ENCODE data around the gene KCNA10.

The KCNA10 gene

GRCh38 chr1:110481968-110482623 lies 36.9 kb downstream of the KCNA10 start:
- POLR2A ChIA-PET: no interaction called here
- TF ChIP-seq NFRKB (IDR thresholded peaks at IDR 0.05) (no peak), FOXA1 (IDR thresholded peaks at IDR 0.05) (no peak), FOXM1 (IDR thresholded peaks at IDR 0.05; ENCODE audit: borderline replicate concordance) (no peak), TARDBP (IDR thresholded peaks at IDR 0.05) (no peak), HDGF (IDR thresholded peaks at IDR 0.05; ENCODE audit: borderline replicate concordance) (no peak), SP1 (IDR thresholded peaks at IDR 0.05) (no peak)
- no peak for DNase-seq (ENCODE audit: extremely low spot score)
- CTCF ChIA-PET: interaction anchor here (1.3 to 3.1 kb wide), 2 partner anchors 14 to 275 kb away, joined by 3 to 14 read pairs; no protein-coding TSS in a partner anchor

- no peak for TF ChIP-seq SUZ12 (IDR thresholded peaks at IDR 0.05)
- TF ChIP-seq NFRKB (IDR thresholded peaks at IDR 0.05): no peak
- no peak for TF ChIP-seq SP1 (IDR thresholded peaks at IDR 0.05)
- no peak for TF ChIP-seq L3MBTL2 (conservative IDR thresholded peaks at IDR 0.05)
- no peak for TF ChIP-seq FOXK2 (IDR thresholded peaks at IDR 0.05)
- TF ChIP-seq HDGF (IDR thresholded peaks at IDR 0.05; ENCODE audit: borderline replicate concordance): no peak
- TF ChIP-seq FOXA1 (IDR thresholded peaks at IDR 0.05): no peak
- TF ChIP-seq LEF1 (IDR thresholded peaks at IDR 0.05; ENCODE audit: borderline replicate concordance): no peak
- TF ChIP-seq ARNT (IDR thresholded peaks at IDR 0.05): no peak
- TF ChIP-seq PKNOX1 (IDR thresholded peaks at IDR 0.05): no peak
- no peak for TF ChIP-seq CTBP1 (IDR thresholded peaks at IDR 0.05; ENCODE audit: borderline replicate concordance)
- TF ChIP-seq TARDBP (IDR thresholded peaks at IDR 0.05): no peak
- no peak for TF ChIP-seq FOXM1 (IDR thresholded peaks at IDR 0.05; ENCODE audit: borderline replicate concordance)
- no peak for TF ChIP-seq BHLHE40 (IDR thresholded peaks at IDR 0.05; ENCODE audit: borderline replicate concordance)
- TF ChIP-seq ZNF384 (IDR thresholded peaks at IDR 0.05): no peak
- no peak for TF ChIP-seq ELF4 (IDR thresholded peaks at IDR 0.05)
- DNase-seq (ENCODE audit: extremely low spot score): no peak
- ChIA-PET CTCF (interaction anchor here (0.6 to 3.1 kb wide), 4 partner anchors 15 to 937 kb away, joined by 3 to 14 read pairs (median 4); no protein-coding TSS in a partner anchor), POLR2A (no interaction called here)
These were observed 38.4 kb downstream of the KCNA10 start for GRCh38 chr1:110480356-110481096.

- TF ChIP-seq L3MBTL2 (conservative IDR thresholded peaks at IDR 0.05) (no peak), SP1 (IDR thresholded peaks at IDR 0.05) (no peak), NFRKB (IDR thresholded peaks at IDR 0.05) (no peak), SUZ12 (IDR thresholded peaks at IDR 0.05) (no peak), LEF1 (IDR thresholded peaks at IDR 0.05; ENCODE audit: borderline replicate concordance) (no peak), ELF4 (IDR thresholded peaks at IDR 0.05) (no peak), BHLHE40 (IDR thresholded peaks at IDR 0.05; ENCODE audit: borderline replicate concordance) (no peak), FOXM1 (IDR thresholded peaks at IDR 0.05; ENCODE audit: borderline replicate concordance) (no peak), FOXK2 (IDR thresholded peaks at IDR 0.05) (no peak), PKNOX1 (IDR thresholded peaks at IDR 0.05) (no peak), ARNT (IDR thresholded peaks at IDR 0.05) (no peak), FOXA1 (IDR thresholded peaks at IDR 0.05) (no peak), TARDBP (IDR thresholded peaks at IDR 0.05) (no peak), CTBP1 (IDR thresholded peaks at IDR 0.05; ENCODE audit: borderline replicate concordance) (no peak), ZNF384 (IDR thresholded peaks at IDR 0.05) (no peak), HDGF (IDR thresholded peaks at IDR 0.05; ENCODE audit: borderline replicate concordance) (no peak)
- no peak for DNase-seq (ENCODE audit: extremely low spot score)
- ChIA-PET POLR2A (no interaction called here), CTCF (interaction anchor here (1.7 kb wide), 1 partner anchor 17 kb away, joined by 10 read pairs; no protein-coding TSS in a partner anchor)
These were observed 40.1 kb downstream of the KCNA10 start for GRCh38 chr1:110478886-110479285.

- TF ChIP-seq FOXM1 (IDR thresholded peaks at IDR 0.05; ENCODE audit: borderline replicate concordance) (no peak), NFRKB (IDR thresholded peaks at IDR 0.05) (no peak), HDGF (IDR thresholded peaks at IDR 0.05; ENCODE audit: borderline replicate concordance) (no peak), LEF1 (IDR thresholded peaks at IDR 0.05; ENCODE audit: borderline replicate concordance) (no peak), ELF4 (IDR thresholded peaks at IDR 0.05) (no peak), FOXK2 (IDR thresholded peaks at IDR 0.05) (no peak), PKNOX1 (IDR thresholded peaks at IDR 0.05) (no peak), L3MBTL2 (conservative IDR thresholded peaks at IDR 0.05) (no peak), TARDBP (IDR thresholded peaks at IDR 0.05) (no peak), SP1 (IDR thresholded peaks at IDR 0.05) (no peak)
- POLR2A ChIA-PET: no interaction called here
- no peak for DNase-seq (ENCODE audit: extremely low spot score)
- CTCF ChIA-PET: interaction anchor here (1.7 kb wide), 1 partner anchor 18 kb away, joined by 10 read pairs; no protein-coding TSS in a partner anchor
These were observed 40.9 kb downstream of the KCNA10 start for GRCh38 chr1:110477967-110478640.

GRCh38 chr1:110477445-110477957 lies 41.5 kb downstream of the KCNA10 start:
- no peak for TF ChIP-seq FOXM1 (IDR thresholded peaks at IDR 0.05; ENCODE audit: borderline replicate concordance)
- no peak for TF ChIP-seq ELF4 (IDR thresholded peaks at IDR 0.05)
- TF ChIP-seq ZNF384 (IDR thresholded peaks at IDR 0.05): no peak
- no peak for TF ChIP-seq ARNT (IDR thresholded peaks at IDR 0.05)
- no peak for TF ChIP-seq BHLHE40 (IDR thresholded peaks at IDR 0.05; ENCODE audit: borderline replicate concordance)
- TF ChIP-seq NFRKB (IDR thresholded peaks at IDR 0.05): no peak
- no peak for TF ChIP-seq TARDBP (IDR thresholded peaks at IDR 0.05)
- TF ChIP-seq FOXA1 (IDR thresholded peaks at IDR 0.05): no peak
- TF ChIP-seq SUZ12 (IDR thresholded peaks at IDR 0.05): no peak
- no peak for TF ChIP-seq SP1 (IDR thresholded peaks at IDR 0.05)
- TF ChIP-seq HDGF (IDR thresholded peaks at IDR 0.05; ENCODE audit: borderline replicate concordance): no peak
- TF ChIP-seq L3MBTL2 (conservative IDR thresholded peaks at IDR 0.05): no peak
- TF ChIP-seq CTBP1 (IDR thresholded peaks at IDR 0.05; ENCODE audit: borderline replicate concordance): no peak
- TF ChIP-seq PKNOX1 (IDR thresholded peaks at IDR 0.05): no peak
- no peak for TF ChIP-seq FOXK2 (IDR thresholded peaks at IDR 0.05)
- TF ChIP-seq LEF1 (IDR thresholded peaks at IDR 0.05; ENCODE audit: borderline replicate concordance): no peak
- DNase-seq (ENCODE audit: extremely low spot score): peak; percentile 45
- CTCF ChIA-PET: interaction anchor here (1.7 kb wide), 1 partner anchor 18 kb away, joined by 10 read pairs; no protein-coding TSS in a partner anchor
- POLR2A ChIA-PET: no interaction called here
